IMR-90 (cell line): ENCODE results near the gene CDK11A.
"Not testable (repeated sequence)": the region's sequence is repeated elsewhere in the genome, so short reads cannot be mapped to it uniquely, and the experiment has no call there.

ENCODE experiments used
- CEBPB ChIP-seq: IDR thresholded peaks from 2 replicates; pipeline ENCODE4 v1.6.1; 2012; ENCODE audit warnings: low read depth, low read length, improper control_type of control experiment
- NFE2L2 ChIP-seq: fragments of 150-350 bp; IDR thresholded peaks from 2 replicates; pipeline ENCODE4 v1.6.1; 2016; ENCODE audit warnings: low read depth, mild to moderate bottlenecking, low read length

- not testable (repeated sequence) for TF ChIP-seq CEBPB, NFE2L2
Observed at GRCh38 chr1:1662830-1663560, 61.2 kb downstream of the CDK11A start.
